H1 (cell line): ENCODE results near the gene SLC25A48. TPM values are rescaled to one million over a fixed set of nuclear protein-coding genes. Genes with fewer than 3 reads are reported as not detected.

Source experiments
- BRCA1 ChIP-seq: IDR thresholded peaks from 2 replicates; pipeline ENCODE4 v1.6.1; 2012; ENCODE audit warnings: low read depth, low read length, improper control_type of control experiment
- RAD21 ChIP-seq, 2 experiments: IDR thresholded peaks in 1 of 2; conservative IDR thresholded peaks in 1 of 2; 2 replicates each; pipeline ENCODE4 v1.6.1; 2011; ENCODE audit warnings: low read depth in 2 of 2, low read length in 2 of 2, improper control_type of control experiment in 1 of 2, inconsistent platforms in 1 of 2, mild to moderate bottlenecking in 1 of 2, moderate library complexity in 1 of 2
- RNF2 ChIP-seq: fragments of 200-900, 300-1000 bp; sonication (generic); IDR thresholded peaks from 2 replicates; pipeline ENCODE4 v1.7.1; 2016; ENCODE audit warnings: borderline replicate concordance, low read depth, mild to moderate bottlenecking, antibody characterized with exemption, low read length; ENCODE audit not compliant: poor library complexity, severe bottlenecking; ENCODE audit errors: missing control alignments
- SRF ChIP-seq: IDR thresholded peaks from 2 replicates; pipeline ENCODE4 v1.6.1; 2011; ENCODE audit warnings: mild to moderate bottlenecking, low read depth, low read length, moderate library complexity
- polyA plus RNA-seq, 7 experiments: library from polyadenylated mRNA; depleted of rRNA in 3 of 7; stranded (reverse) in 5 of 7; unstranded in 2 of 7; fragments of >200 nt in 5 of 7; fragments of 200-250 nt in 2 of 7; gene quantifications; 1 replicate in 5 of 7; 2 replicates in 1 of 7; 4 replicates in 1 of 7; pipeline versions ENCODE4 v1.2.1 to v1.2.3, GENCODE V29; 2011 to 2013; ENCODE audit warnings: missing spikeins in 2 of 7, mixed read lengths in 2 of 7
- total RNA-seq: library from RNA; stranded (reverse); fragmentation: NEBNext Ultra II Directional; extraction: Animal tissue kit (Norgen Biotek cat#: 25700); gene quantifications from 2 replicates; pipeline ENCODE4 v1.2.1, GENCODE V29; 2021
- TF ChIP-seq, protein P1 (sequence below): IDR thresholded peaks from 2 replicates; pipeline ENCODE4 v1.6.1; 2011; ENCODE audit warnings: low read depth, mild to moderate bottlenecking, low read length; ENCODE audit not compliant: insufficient read depth

The SLC25A48 gene
- total and polyA plus RNA-seq, 2 of the 8 experiments (the other 6 are each of a cell fraction or from before 2014, with no cell fraction given): 1.3 to 1.8 TPM

DNA sequence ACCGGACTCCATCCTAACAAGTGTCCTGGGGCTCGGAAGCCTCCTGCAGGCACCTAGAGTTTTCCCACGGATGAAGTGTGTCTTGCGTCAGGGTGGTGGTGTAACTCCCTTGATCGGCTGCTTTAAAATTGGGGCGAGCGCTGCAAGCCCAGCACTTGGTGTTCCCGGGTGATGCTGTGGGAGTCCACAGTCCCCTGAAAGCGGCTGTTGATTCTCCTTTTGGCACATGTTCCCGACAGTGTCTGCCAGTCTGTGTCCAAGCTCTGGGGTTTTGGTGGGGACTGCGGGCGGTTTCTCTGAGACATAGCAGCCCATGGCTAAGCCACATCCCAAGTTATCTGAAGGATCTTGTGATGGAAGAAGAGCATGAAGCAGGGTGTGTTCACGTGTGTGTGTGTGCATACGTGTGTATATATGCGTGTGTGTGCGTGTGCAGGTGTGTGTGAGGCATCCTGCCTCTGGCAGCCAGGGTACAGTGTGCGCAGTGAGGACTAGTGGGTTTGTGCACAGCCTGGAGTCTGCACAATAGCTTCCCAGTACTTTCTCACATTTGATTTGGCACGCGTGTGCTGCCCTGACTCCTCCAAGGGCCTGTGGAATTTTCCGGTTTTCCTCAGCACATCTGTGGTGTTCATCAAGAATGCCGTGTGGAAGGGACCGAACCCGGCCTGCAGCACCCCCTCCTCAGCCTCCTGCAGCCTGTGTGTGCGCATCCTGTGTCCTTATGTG is 16.9 kb downstream of the SLC25A48 start (continued):
- TF ChIP-seq, protein P1, sequence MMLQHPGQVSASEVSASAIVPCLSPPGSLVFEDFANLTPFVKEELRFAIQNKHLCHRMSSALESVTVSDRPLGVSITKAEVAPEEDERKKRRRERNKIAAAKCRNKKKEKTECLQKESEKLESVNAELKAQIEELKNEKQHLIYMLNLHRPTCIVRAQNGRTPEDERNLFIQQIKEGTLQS: no peak
- no peak for TF ChIP-seq BRCA1
- TF ChIP-seq RAD21 (IDR thresholded peaks at IDR 0.05 in 1 of 2, conservative IDR thresholded peaks at IDR 0.05 in 1 of 2; ENCODE audit: low read depth in 2 of 2, low read length in 2 of 2): no peak
- no peak for TF ChIP-seq SRF
- TF ChIP-seq RNF2: no peak
